HCT116 (cell line): ENCODE results near the gene CBX7. TPM values are rescaled to one million over a fixed set of nuclear protein-coding genes. Genes with fewer than 3 reads are reported as not detected.

Source experiments
- ATAC-seq: fragments of 200-7000 bp; cut with Tn5 transposase; 2 replicates; pipeline ENCODE4 v1.9.1; 2020; ENCODE audit warnings: mild to moderate bottlenecking, moderate library complexity
- BruUV-seq: library from RNA; stranded (reverse); fragments of 400-500 nt; replicated peaks from 2 replicates; lab custom pipeline; 2021; lab: Mats Ljungman, UMichigan
- CTCF ChIA-PET: fragments of 300-600 bp; sonication (Branson Sonifier 250); formaldehyde crosslinking; loops from one replicate; lab custom pipeline; 2021; ENCODE audit warnings: antibody characterized with exemption; lab: Charles Lee
- POLR2A ChIA-PET: fragments of 300-600, 350-600 bp; sonication (Branson Sonifier 250); formaldehyde crosslinking; loops from one replicate; lab custom pipeline; 2021; ENCODE audit warnings: antibody characterized with exemption; lab: Charles Lee
- RAD21 ChIA-PET, 2 experiments: fragments of 300-600 bp; sonication (Branson Sonifier 250); formaldehyde crosslinking; loops; one replicate each; lab custom pipeline; 2023; ENCODE audit warnings: low total read pairs in 2 of 2; ENCODE audit not compliant: uncharacterized antibody in 2 of 2, unreplicated experiment in 2 of 2, low non-redundant PET in 1 of 2; lab: Charles Lee
- DNase-seq: peaks from one replicate; pipeline ENCODE4 v3.0.0-alpha.2; 2010; ENCODE audit warnings: low read depth, low spot score
- H2AFZ ChIP-seq: fragments of 200-600 bp; shearing (Covaris generic), sonication (generic); 2 replicates; pipeline ENCODE4 v1.6.1; 2017; ENCODE audit warnings: low read depth, mixed run types, mixed read lengths, antibody characterized with exemption, low read length; ENCODE audit not compliant: poor library complexity, severe bottlenecking
- H3K27ac ChIP-seq: 2 replicates; pipeline ENCODE4 v1.5.1; 2012; ENCODE audit warnings: low read depth, low read length
- H3K27me3 ChIP-seq: fragments of 200-600 bp; sonication (generic); 2 replicates; pipeline ENCODE4 v1.6.1; 2016; ENCODE audit warnings: mixed run types, low read length, mixed read lengths; ENCODE audit not compliant: insufficient read depth
- H3K36me3 ChIP-seq, 2 experiments: fragments of 200-500 bp in 1 of 2; fragments of 200-600 bp in 1 of 2; sonication (Bioruptor generic) in 1 of 2; sonication (generic) in 1 of 2; 2 replicates each; pipeline versions ENCODE4 v1.5.1 to v1.6.1; 2014 to 2016; ENCODE audit warnings: low read length in 2 of 2, inconsistent platforms in 1 of 2, mixed read lengths in 1 of 2, mixed run types in 1 of 2; ENCODE audit not compliant: insufficient read depth in 2 of 2, control insufficient read depth in 1 of 2
- H3K4me1 ChIP-seq, 2 experiments: fragments of 200-600 bp in 1 of 2; sonication (generic) in 1 of 2; 2 replicates each; pipeline versions ENCODE4 v1.5.1 to v1.6.1; 2012 to 2017; ENCODE audit warnings: low read length in 2 of 2, inconsistent platforms in 1 of 2, mild to moderate bottlenecking in 1 of 2, mixed read lengths in 1 of 2, mixed run types in 1 of 2, moderate library complexity in 1 of 2; ENCODE audit not compliant: insufficient read depth in 2 of 2, control insufficient read depth in 1 of 2
- H3K4me2 ChIP-seq: fragments of 200-600 bp; sonication (generic); 2 replicates; pipeline ENCODE4 v1.6.1; 2017; ENCODE audit warnings: mixed run types, low read length, mixed read lengths
- H3K4me3 ChIP-seq, 2 experiments: fragments of 200-600 bp in 1 of 2; sonication (generic) in 1 of 2; replicated peaks in 1 of 2; 2 replicates each; pipeline ENCODE4 v1.5.1; 2011 to 2016; ENCODE audit warnings: low read length in 2 of 2, control low read depth in 1 of 2, low read depth in 1 of 2, mild to moderate bottlenecking in 1 of 2, mixed read lengths in 1 of 2, mixed run types in 1 of 2
- H3K79me2 ChIP-seq: fragments of 200-600 bp; sonication (generic); 2 replicates; pipeline ENCODE4 v1.6.1; 2017; ENCODE audit warnings: mild to moderate bottlenecking, mixed run types, low read length, moderate library complexity, mixed read lengths; ENCODE audit not compliant: insufficient read depth
- H3K9ac ChIP-seq: fragments of 200-600 bp; sonication (generic); 2 replicates; pipeline ENCODE4 v1.6.1; 2016; ENCODE audit warnings: low read length, mixed read lengths
- H3K9me2 ChIP-seq: fragments of 200-600 bp; sonication (generic), shearing (Covaris generic); 2 replicates; pipeline ENCODE4 v1.6.1; 2017; ENCODE audit warnings: mixed run types, mild to moderate bottlenecking, moderate library complexity; ENCODE audit not compliant: insufficient read depth
- H3K9me3 ChIP-seq, 2 experiments: fragments of 200-500 bp in 1 of 2; fragments of 200-600 bp in 1 of 2; sonication (Bioruptor generic) in 1 of 2; sonication (generic) in 1 of 2; 2 replicates each; pipeline ENCODE4 v1.6.1; 2014 to 2017; ENCODE audit warnings: low read length in 2 of 2, mixed read lengths in 2 of 2, inconsistent platforms in 1 of 2, low read depth in 1 of 2, mild to moderate bottlenecking in 1 of 2, mixed run types in 1 of 2, moderate library complexity in 1 of 2; ENCODE audit not compliant: control insufficient read depth in 1 of 2, insufficient read depth in 1 of 2
- H4K20me1 ChIP-seq: fragments of 200-600 bp; sonication (generic), shearing (Covaris generic); 2 replicates; pipeline ENCODE4 v1.6.1; 2017; ENCODE audit warnings: mixed run types, mild to moderate bottlenecking, moderate library complexity; ENCODE audit not compliant: insufficient read depth
- EGR1 ChIP-seq: IDR thresholded peaks from 2 replicates; pipeline ENCODE4 v1.6.1; 2012; ENCODE audit warnings: low read depth
- ELF1 ChIP-seq: IDR thresholded peaks from 2 replicates; pipeline ENCODE4 v1.6.1; 2012; ENCODE audit warnings: low read depth, borderline replicate concordance
- REST ChIP-seq: IDR thresholded peaks from 2 replicates; pipeline ENCODE4 v1.6.1; 2012; ENCODE audit warnings: low read depth
- YY1 ChIP-seq: IDR thresholded peaks from 2 replicates; pipeline ENCODE4 v1.6.1; 2011; ENCODE audit warnings: low read length, low read depth, moderate library complexity, mild to moderate bottlenecking; ENCODE audit not compliant: insufficient replicate concordance; ENCODE audit errors: extremely low read depth
- intact Hi-C: fragments of 100-400 bp; cut with micrococcal nuclease; formaldehyde crosslinking; loops from 2 replicates; pipeline ENCODE4 v1.10.0; 2022
- total RNA-seq: library from RNA; stranded (reverse); gene quantifications from one replicate; pipeline ENCODE4 v1.2.1, GENCODE V29; 2021; ENCODE audit not compliant: unreplicated experiment

CBX7 gene
- total RNA-seq, 1 experiment from 2014 or later: 20.1 TPM

- ChIA-PET CTCF (no interaction called here), RAD21 (no interaction called here), POLR2A (no interaction called here)
- Histone ChIP-seq H3K4me1 (peaks cover 21 to 55% of the 10 kb centered on the region in 2 experiments), H3K9me3 (peaks cover 0 to 12% of the 10 kb centered on the region in 2 experiments; a peak in 1 of 4 replicates), H4K20me1 (no peaks in the 10 kb centered on the region), H2AFZ (no peak overlapping the region), H3K36me3 (no peaks in the 10 kb centered on the region), H3K79me2 (no peaks in the 10 kb centered on the region), H3K9ac (no peak overlapping the region), H3K4me3 (no peak overlapping the region), H3K9me2 (no peaks in the 10 kb centered on the region), H3K27me3 (no peaks in the 10 kb centered on the region), H3K27ac (no peak overlapping the region), H3K4me2 (no peak overlapping the region)
- DNase-seq: no peak
- no peak for ATAC-seq
- intact Hi-C loops: no loop called here
- no TSS peak for BruUV-seq
- no peak for TF ChIP-seq EGR1
- no peak for TF ChIP-seq REST
- no peak for TF ChIP-seq YY1
Observed at GRCh38 chr22:39179841-39180335, 27.4 kb upstream of the CBX7 start.

GRCh38 chr22:39179401-39179827, 26.9 kb upstream of the CBX7 start:
- Histone ChIP-seq H3K4me3 (no peak overlapping the region), H3K36me3 (no peaks in the 10 kb centered on the region), H4K20me1 (no peaks in the 10 kb centered on the region), H3K9me3 (peaks cover 0 to 12% of the 10 kb centered on the region in 2 experiments; a peak in 1 of 4 replicates), H2AFZ (no peak overlapping the region), H3K4me1 (peaks cover 26 to 55% of the 10 kb centered on the region in 2 experiments), H3K27ac (no peak overlapping the region), H3K27me3 (no peaks in the 10 kb centered on the region), H3K79me2 (no peaks in the 10 kb centered on the region), H3K4me2 (no peak overlapping the region), H3K9me2 (no peaks in the 10 kb centered on the region), H3K9ac (no peak overlapping the region)
- ChIA-PET RAD21 (no interaction called here), POLR2A (interaction anchor here (0.9 kb wide), 1 partner anchor 140 kb away, joined by 3 read pairs; the partner anchor contains the start of gene RPL3), CTCF (no interaction called here)
- DNase-seq: no peak
- TF ChIP-seq EGR1 (no peak), ELF1 (no peak), REST (no peak)
- BruUV-seq: no TSS peak
- intact Hi-C loops: no loop called here
- ATAC-seq: no peak
